SU-DHL-6 (cell line): ENCODE data around the gene UTS2B.
"Not testable (repeated sequence)": the region's sequence is repeated elsewhere in the genome, so short reads cannot be mapped to it uniquely, and the experiment has no call there.

ENCODE experiments used
- H2AFZ ChIP-seq: fragments of 200-600 bp; sonication (generic); 2 replicates; pipeline ENCODE4 v1.6.1; 2014; ENCODE audit warnings: low read depth, mild to moderate bottlenecking, moderate library complexity, mixed read lengths, antibody characterized with exemption, low read length; ENCODE audit not compliant: severe bottlenecking
- H3F3A ChIP-seq: fragments of 200-600 bp; shearing (Covaris generic); 2 replicates; pipeline ENCODE4 v1.6.0; 2016; ENCODE audit warnings: antibody characterized with exemption, mild to moderate bottlenecking; ENCODE audit not compliant: insufficient read depth
- H3K27ac ChIP-seq: fragments of 200-600 bp; sonication (generic); 2 replicates; pipeline ENCODE4 v1.5.1; 2016; ENCODE audit warnings: low read depth, mild to moderate bottlenecking, low read length, moderate library complexity, mixed read lengths
- H3K27me3 ChIP-seq: fragments of 200-600 bp; sonication (generic), shearing (Covaris generic); 2 replicates; pipeline ENCODE4 v1.6.0; 2014; ENCODE audit warnings: mild to moderate bottlenecking, low read length
- H3K36me3 ChIP-seq: fragments of 200-600 bp; sonication (generic); 2 replicates; pipeline ENCODE4 v1.6.1; 2014; ENCODE audit warnings: mild to moderate bottlenecking, low read length, mixed read lengths
- H3K4me2 ChIP-seq: fragments of 300-600, 200-600 bp; shearing (Covaris generic), sonication (generic); 2 replicates; pipeline ENCODE4 v1.6.0; 2014; ENCODE audit warnings: low read length, low read depth, mild to moderate bottlenecking; ENCODE audit not compliant: poor library complexity, severe bottlenecking
- H3K4me3 ChIP-seq: fragments of 200-600 bp; sonication (generic); 2 replicates; pipeline ENCODE4 v1.5.1; 2014; ENCODE audit warnings: antibody characterized with exemption, low read length, mild to moderate bottlenecking, mixed read lengths; ENCODE audit not compliant: insufficient read depth, poor library complexity, severe bottlenecking
- H3K79me2 ChIP-seq: fragments of 200-600 bp; sonication (generic); 2 replicates; pipeline ENCODE4 v1.6.1; 2014; ENCODE audit warnings: mild to moderate bottlenecking, low read length, moderate library complexity; ENCODE audit not compliant: insufficient read depth
- H3K9ac ChIP-seq: fragments of 200-600 bp; sonication (generic); 2 replicates; pipeline ENCODE4 v1.7.0; 2014; ENCODE audit warnings: mild to moderate bottlenecking, low read length
- H3K9me2 ChIP-seq: fragments of 200-600 bp; sonication (generic); replicated peaks from 2 replicates; pipeline ENCODE4 v1.6.1; 2014; ENCODE audit warnings: low read length; ENCODE audit not compliant: insufficient read depth
- H3K9me3 ChIP-seq: fragments of 200-600 bp; sonication (generic); 2 replicates; pipeline ENCODE4 v1.6.1; 2014; ENCODE audit warnings: low read length, mixed read lengths; ENCODE audit not compliant: insufficient read depth
- H4K20me1 ChIP-seq: fragments of 200-600 bp; sonication (generic); 2 replicates; pipeline ENCODE4 v1.6.1; 2014; ENCODE audit warnings: low read depth, mild to moderate bottlenecking, antibody characterized with exemption, low read length, moderate library complexity, mixed read lengths
- EZH2phosphoT487 ChIP-seq: fragments of 200-600 bp; sonication (generic), shearing (Covaris generic); conservative IDR thresholded peaks from 2 replicates; pipeline ENCODE4 v1.6.1; 2018; ENCODE audit warnings: mild to moderate bottlenecking, antibody characterized with exemption, low read length, moderate library complexity, mixed read lengths
- TF ChIP-seq, protein P1 (sequence below): fragments of 200-600 bp; sonication (generic); IDR thresholded peaks from one replicate; pipeline ENCODE4 v1.5.1; 2017; ENCODE audit warnings: antibody characterized with exemption, mild to moderate bottlenecking, low read length, moderate library complexity; ENCODE audit not compliant: insufficient read depth, poor library complexity, severe bottlenecking

Gene UTS2B

DNA sequence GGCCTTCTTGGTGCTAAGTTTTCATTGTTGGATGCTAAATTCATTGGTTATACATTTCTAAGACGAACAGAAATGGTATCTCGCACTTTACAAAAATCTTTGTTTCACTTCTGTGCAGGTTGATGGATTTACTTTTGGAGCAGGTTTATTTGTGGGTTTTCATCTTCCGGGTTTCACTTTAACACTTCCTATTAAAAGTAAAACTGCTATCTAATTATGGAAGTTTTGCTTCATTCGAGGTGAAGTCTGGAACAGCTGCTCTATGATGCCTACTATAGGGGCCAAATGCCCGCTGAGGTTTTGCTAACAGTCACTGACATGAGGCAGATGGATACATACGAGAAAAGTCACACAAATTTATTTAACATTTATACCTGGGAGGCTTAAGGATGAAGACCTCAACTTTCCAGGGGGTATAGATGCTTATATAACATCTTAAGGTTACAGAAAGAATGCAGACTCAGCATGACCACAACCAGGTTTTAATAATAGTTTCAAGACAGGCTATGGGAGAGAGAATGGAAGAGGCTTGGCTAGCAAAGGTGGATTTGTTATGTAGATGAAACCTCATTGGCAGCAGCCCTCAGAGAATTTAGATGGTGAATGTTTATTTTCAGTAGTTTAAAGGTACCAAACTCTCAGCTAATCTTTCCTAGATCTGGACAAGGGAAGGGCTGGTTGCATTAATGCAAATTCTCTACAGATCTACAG, 77.1 kb downstream of the UTS2B start:
- Histone ChIP-seq H2AFZ (peak overlapping the region; percentile 70), H3K27me3 (no peaks in the 10 kb centered on the region), H3F3A (no peaks in the 10 kb centered on the region), H3K27ac (no peak overlapping the region), H3K4me3 (peak overlapping the region; percentile 14), H3K9ac (no peak overlapping the region), H4K20me1 (no peaks in the 10 kb centered on the region), H3K36me3 (no peaks in the 10 kb centered on the region), H3K9me2 (no peaks in the 10 kb centered on the region), H3K4me2 (peak overlapping the region; percentile 43), H3K79me2 (no peaks in the 10 kb centered on the region), H3K9me3 (no peaks in the 10 kb centered on the region)
- TF ChIP-seq, protein P1, sequence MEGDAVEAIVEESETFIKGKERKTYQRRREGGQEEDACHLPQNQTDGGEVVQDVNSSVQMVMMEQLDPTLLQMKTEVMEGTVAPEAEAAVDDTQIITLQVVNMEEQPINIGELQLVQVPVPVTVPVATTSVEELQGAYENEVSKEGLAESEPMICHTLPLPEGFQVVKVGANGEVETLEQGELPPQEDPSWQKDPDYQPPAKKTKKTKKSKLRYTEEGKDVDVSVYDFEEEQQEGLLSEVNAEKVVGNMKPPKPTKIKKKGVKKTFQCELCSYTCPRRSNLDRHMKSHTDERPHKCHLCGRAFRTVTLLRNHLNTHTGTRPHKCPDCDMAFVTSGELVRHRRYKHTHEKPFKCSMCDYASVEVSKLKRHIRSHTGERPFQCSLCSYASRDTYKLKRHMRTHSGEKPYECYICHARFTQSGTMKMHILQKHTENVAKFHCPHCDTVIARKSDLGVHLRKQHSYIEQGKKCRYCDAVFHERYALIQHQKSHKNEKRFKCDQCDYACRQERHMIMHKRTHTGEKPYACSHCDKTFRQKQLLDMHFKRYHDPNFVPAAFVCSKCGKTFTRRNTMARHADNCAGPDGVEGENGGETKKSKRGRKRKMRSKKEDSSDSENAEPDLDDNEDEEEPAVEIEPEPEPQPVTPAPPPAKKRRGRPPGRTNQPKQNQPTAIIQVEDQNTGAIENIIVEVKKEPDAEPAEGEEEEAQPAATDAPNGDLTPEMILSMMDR, result no peak
- no peak for TF ChIP-seq EZH2phosphoT487

DNA sequence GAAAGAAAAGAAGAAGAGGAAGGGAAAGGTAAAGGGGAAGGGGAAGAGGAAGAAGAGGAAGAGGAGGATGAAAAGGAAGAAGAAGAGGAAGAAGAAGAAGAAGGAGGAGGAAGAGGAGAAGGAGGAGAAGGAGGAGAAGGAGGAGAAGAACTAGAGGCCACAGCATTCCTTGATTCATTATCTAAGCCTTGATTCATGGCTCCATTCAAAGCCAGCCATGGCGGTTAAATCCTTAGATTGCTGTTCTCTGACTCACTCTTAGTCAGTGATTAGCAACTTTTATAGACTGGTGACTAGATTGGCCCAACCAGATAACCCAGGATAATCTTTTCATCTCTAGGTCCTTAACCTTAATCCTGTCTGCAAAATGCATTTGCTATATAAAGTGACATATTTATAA, 83.7 kb downstream of the UTS2B start:
- Histone ChIP-seq H3K27me3 (no peaks in the 10 kb centered on the region), H3K36me3 (no peaks in the 10 kb centered on the region), H2AFZ (no peak overlapping the region), H3K27ac (no peak overlapping the region), H3F3A (0 out of 2 replicates have a peak, but pooled peaks cover 6% of the 10 kb centered on the region), H3K9me3 (no peaks in the 10 kb centered on the region), H3K4me3 (no peak overlapping the region), H3K79me2 (no peaks in the 10 kb centered on the region), H3K9me2 (no peaks in the 10 kb centered on the region), H3K9ac (no peak overlapping the region), H4K20me1 (no peaks in the 10 kb centered on the region), H3K4me2 (no peak overlapping the region)
- TF ChIP-seq, protein P1, result no peak
- TF ChIP-seq EZH2phosphoT487, result no peak

DNA sequence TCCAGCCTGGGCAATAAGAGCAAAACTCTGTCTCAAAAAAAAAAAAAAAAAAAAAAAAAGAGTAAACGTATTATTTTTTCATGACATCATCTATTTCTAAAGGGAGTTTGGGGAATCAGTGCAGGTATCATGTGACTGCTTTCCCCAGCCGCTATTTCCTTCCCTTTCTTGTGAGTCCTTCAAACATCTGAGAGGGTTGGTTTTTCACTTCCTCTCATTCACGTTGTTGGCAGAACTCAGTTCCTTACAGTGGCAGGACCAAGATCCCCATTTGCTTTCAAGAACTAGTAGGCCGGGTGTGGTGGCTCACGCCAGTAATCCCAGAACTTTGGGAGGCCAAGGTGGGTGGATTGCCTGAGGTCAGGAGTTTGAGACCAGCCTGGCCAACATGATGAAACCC, 84.3 kb downstream of the UTS2B start:
- not testable (repeated sequence) for H3K27ac ChIP-seq, H3K4me3 ChIP-seq, H3K27me3 ChIP-seq, H3K9ac ChIP-seq, H3F3A ChIP-seq, H2AFZ ChIP-seq, H3K79me2 ChIP-seq, H3K4me2 ChIP-seq, H3K9me2 ChIP-seq, H3K9me3 ChIP-seq, H4K20me1 ChIP-seq, H3K36me3 ChIP-seq

DNA sequence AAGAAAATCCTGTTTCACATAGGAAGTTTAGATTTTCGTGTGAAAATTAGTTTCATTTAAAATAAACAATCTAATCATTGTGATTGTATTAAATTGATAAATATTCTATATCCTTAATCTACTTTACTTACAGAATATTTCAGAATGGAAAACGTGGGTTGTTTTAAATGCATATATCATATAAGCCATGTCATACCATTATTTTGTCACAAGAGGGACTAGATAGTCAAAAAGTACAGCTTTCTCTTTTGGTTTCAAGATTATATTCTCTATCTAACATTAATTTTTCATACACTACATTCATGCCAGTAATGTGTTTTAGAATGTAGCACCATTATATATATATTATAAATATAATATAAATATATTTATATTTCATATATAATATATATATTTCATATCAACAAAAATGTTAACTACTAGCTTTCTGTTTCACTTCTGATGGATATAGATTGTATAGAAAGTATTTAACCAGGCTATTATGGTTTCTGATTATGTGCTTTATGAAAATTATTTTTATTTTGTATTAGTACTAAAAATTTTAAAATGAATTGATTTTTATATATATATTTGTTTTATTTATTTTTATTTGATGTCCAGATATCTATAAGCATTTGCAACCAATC, 86.0 kb downstream of the UTS2B start:
- H2AFZ ChIP-seq, result no peak overlapping the region
- no peaks in the 10 kb centered on the region for H3K79me2 ChIP-seq
- no peak for TF ChIP-seq EZH2phosphoT487
- TF ChIP-seq, protein P1, result peak; percentile 30
- no peaks in the 10 kb centered on the region for H3K36me3 ChIP-seq
- no peaks in the 10 kb centered on the region for H3K9me2 ChIP-seq
- no peaks in the 10 kb centered on the region for H4K20me1 ChIP-seq
- H3K9me3 ChIP-seq, result no peaks in the 10 kb centered on the region
- no peak overlapping the region for H3K27ac ChIP-seq
- H3F3A ChIP-seq, result 0 out of 2 replicates have a peak, but pooled peaks cover 6% of the 10 kb centered on the region
- no peak overlapping the region for H3K9ac ChIP-seq
- no peaks in the 10 kb centered on the region for H3K27me3 ChIP-seq
- no peak overlapping the region for H3K4me2 ChIP-seq
- H3K4me3 ChIP-seq, result no peak overlapping the region
